H1 (cell line): ENCODE data around the gene RANBP17.

Experiments
- CHD2 ChIP-seq: IDR thresholded peaks from 2 replicates; pipeline ENCODE4 v1.6.1; 2012; ENCODE audit warnings: low read length, improper control_type of control experiment
- CREB1 ChIP-seq: IDR thresholded peaks from 2 replicates; pipeline ENCODE4 v1.6.1; 2012; ENCODE audit warnings: inconsistent platforms
- EP300 ChIP-seq, 2 experiments: IDR thresholded peaks; 1 replicate in 1 of 2; 2 replicates in 1 of 2; pipeline ENCODE4 v1.6.1; 2011 to 2012; ENCODE audit warnings: low read depth in 2 of 2, low read length in 2 of 2, mild to moderate bottlenecking in 2 of 2, borderline replicate concordance in 1 of 2, inconsistent platforms in 1 of 2, moderate library complexity in 1 of 2
- HDAC6 ChIP-seq: IDR thresholded peaks from one replicate; pipeline ENCODE4 v1.7.1; 2012; ENCODE audit warnings: low read depth, mild to moderate bottlenecking, inconsistent platforms, low read length, moderate library complexity
- JUND ChIP-seq: IDR thresholded peaks from 2 replicates; pipeline ENCODE4 v1.6.1; 2011; ENCODE audit warnings: mild to moderate bottlenecking, improper control_type of control experiment, low read length
- RAD21 ChIP-seq, 2 experiments: IDR thresholded peaks in 1 of 2; conservative IDR thresholded peaks in 1 of 2; 2 replicates each; pipeline ENCODE4 v1.6.1; 2011; ENCODE audit warnings: low read depth in 2 of 2, low read length in 2 of 2, improper control_type of control experiment in 1 of 2, inconsistent platforms in 1 of 2, mild to moderate bottlenecking in 1 of 2, moderate library complexity in 1 of 2
- RFX5 ChIP-seq: IDR thresholded peaks from 2 replicates; pipeline ENCODE4 v1.6.1; 2011; ENCODE audit warnings: low read depth, low read length, improper control_type of control experiment, borderline replicate concordance
- SAP30 ChIP-seq: fragments of 300-600 bp; sonication (generic); IDR thresholded peaks from 2 replicates; pipeline ENCODE4 v1.7.1; 2012; ENCODE audit warnings: low read length, moderate library complexity, mild to moderate bottlenecking, inconsistent platforms; ENCODE audit not compliant: insufficient read depth, insufficient replicate concordance
- TCF12 ChIP-seq: IDR thresholded peaks from 2 replicates; pipeline ENCODE4 v1.6.1; 2011; ENCODE audit warnings: low read depth, mild to moderate bottlenecking, low read length
- TF ChIP-seq, protein P1 (sequence below), 3 experiments: IDR thresholded peaks; 1 replicate in 2 of 3; 2 replicates in 1 of 3; pipeline versions ENCODE4 v1.5.1 to v1.6.1; 2011; ENCODE audit warnings: low read length in 3 of 3, mild to moderate bottlenecking in 3 of 3, inconsistent platforms in 2 of 3, low read depth in 1 of 3, moderate library complexity in 1 of 3; ENCODE audit not compliant: insufficient read depth in 1 of 3; ENCODE audit errors: control extremely low read depth in 1 of 3
- TF ChIP-seq, protein P2 (sequence below): IDR thresholded peaks from 2 replicates; pipeline ENCODE4 v1.6.1; 2011; ENCODE audit warnings: low read depth, mild to moderate bottlenecking, low read length; ENCODE audit not compliant: insufficient read depth

- TF ChIP-seq SAP30 (no peak), CREB1 (no peak), EP300 (IDR thresholded peaks at IDR 0.05; ENCODE audit: borderline replicate concordance in 1 of 2, low read depth in 2 of 2, low read length in 2 of 2) (no peak), JUND (no peak), RAD21 (IDR thresholded peaks at IDR 0.05 in 1 of 2, conservative IDR thresholded peaks at IDR 0.05 in 1 of 2; ENCODE audit: low read depth in 2 of 2, low read length in 2 of 2) (no peak), TCF12 (no peak), HDAC6 (no peak), RFX5 (no peak), CHD2 (no peak)
- TF ChIP-seq, protein P1, sequence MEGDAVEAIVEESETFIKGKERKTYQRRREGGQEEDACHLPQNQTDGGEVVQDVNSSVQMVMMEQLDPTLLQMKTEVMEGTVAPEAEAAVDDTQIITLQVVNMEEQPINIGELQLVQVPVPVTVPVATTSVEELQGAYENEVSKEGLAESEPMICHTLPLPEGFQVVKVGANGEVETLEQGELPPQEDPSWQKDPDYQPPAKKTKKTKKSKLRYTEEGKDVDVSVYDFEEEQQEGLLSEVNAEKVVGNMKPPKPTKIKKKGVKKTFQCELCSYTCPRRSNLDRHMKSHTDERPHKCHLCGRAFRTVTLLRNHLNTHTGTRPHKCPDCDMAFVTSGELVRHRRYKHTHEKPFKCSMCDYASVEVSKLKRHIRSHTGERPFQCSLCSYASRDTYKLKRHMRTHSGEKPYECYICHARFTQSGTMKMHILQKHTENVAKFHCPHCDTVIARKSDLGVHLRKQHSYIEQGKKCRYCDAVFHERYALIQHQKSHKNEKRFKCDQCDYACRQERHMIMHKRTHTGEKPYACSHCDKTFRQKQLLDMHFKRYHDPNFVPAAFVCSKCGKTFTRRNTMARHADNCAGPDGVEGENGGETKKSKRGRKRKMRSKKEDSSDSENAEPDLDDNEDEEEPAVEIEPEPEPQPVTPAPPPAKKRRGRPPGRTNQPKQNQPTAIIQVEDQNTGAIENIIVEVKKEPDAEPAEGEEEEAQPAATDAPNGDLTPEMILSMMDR (IDR thresholded peaks at IDR 0.05; ENCODE audit: control extremely low read depth in 1 of 3, insufficient read depth in 1 of 3, low read depth in 1 of 3, low read length in 3 of 3), result no peak
- TF ChIP-seq, protein P2, sequence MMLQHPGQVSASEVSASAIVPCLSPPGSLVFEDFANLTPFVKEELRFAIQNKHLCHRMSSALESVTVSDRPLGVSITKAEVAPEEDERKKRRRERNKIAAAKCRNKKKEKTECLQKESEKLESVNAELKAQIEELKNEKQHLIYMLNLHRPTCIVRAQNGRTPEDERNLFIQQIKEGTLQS, result no peak
These were observed 230.4 kb downstream of the RANBP17 start for GRCh38 chr5:171092194-171092593.
